IMR-90 (cell line): ENCODE measurements around the gene LRRC26. TPM values are rescaled to one million over a fixed set of nuclear protein-coding genes. Genes with fewer than 3 reads are reported as not detected.

Experiments
- ATAC-seq: fragments of 200-7000 bp; cut with Tn5 transposase; 2 replicates; pipeline ENCODE4 v1.9.1; 2020; ENCODE audit warnings: low read depth, mild to moderate bottlenecking, moderate library complexity
- BruUV-seq: library from RNA; stranded (reverse); fragments of 400-500 nt; replicated peaks from 2 replicates; lab custom pipeline; 2021; lab: Mats Ljungman, UMichigan
- CTCF ChIA-PET: fragments of 300-600 bp; formaldehyde crosslinking; extraction: SDS; loops from one replicate; lab custom pipeline; 2021; ENCODE audit warnings: antibody characterized with exemption; lab: Yijun Ruan, JAX
- POLR2A ChIA-PET: fragments of 300-600 bp; sonication (Branson Sonifier 250); formaldehyde crosslinking; loops from one replicate; lab custom pipeline; 2022; ENCODE audit warnings: antibody characterized with exemption; ENCODE audit not compliant: unreplicated experiment; lab: Charles Lee
- DNase-seq: peaks from one replicate; pipeline ENCODE4 v3.0.0; 2013
- H2AFZ ChIP-seq: replicated peaks from 2 replicates; pipeline ENCODE3; 2013; ENCODE audit warnings: low read length, mild to moderate bottlenecking; ENCODE audit not compliant: poor library complexity
- H2AK5ac ChIP-seq: 2 replicates; pipeline ENCODE4 v1.6.1; 2013; ENCODE audit warnings: low read depth, low read length, inconsistent platforms
- H2AK9ac ChIP-seq: replicated peaks from 2 replicates; pipeline ENCODE3; 2013; ENCODE audit warnings: mild to moderate bottlenecking, low read depth, low read length, moderate library complexity; ENCODE audit not compliant: poor library complexity
- H2BK120ac ChIP-seq: 2 replicates; pipeline ENCODE4 v1.6.1; 2013; ENCODE audit warnings: low read depth, low read length, inconsistent platforms
- H2BK15ac ChIP-seq: 3 replicates; pipeline ENCODE4 v1.6.1; 2013; ENCODE audit warnings: low read depth, low read length, inconsistent platforms
- H2BK20ac ChIP-seq: 2 replicates; pipeline ENCODE4 v1.6.1; 2013; ENCODE audit warnings: low read depth, mild to moderate bottlenecking, inconsistent platforms, low read length, moderate library complexity
- H2BK5ac ChIP-seq: 2 replicates; pipeline ENCODE4 v1.6.1; 2013; ENCODE audit warnings: mild to moderate bottlenecking, low read depth, low read length, inconsistent platforms; ENCODE audit not compliant: poor library complexity, severe bottlenecking
- H3K14ac ChIP-seq: replicated peaks from 2 replicates; pipeline ENCODE4 v1.6.1; 2013; ENCODE audit warnings: low read depth, low read length, inconsistent platforms
- H3K18ac ChIP-seq: 2 replicates; pipeline ENCODE4 v1.6.1; 2013; ENCODE audit warnings: low read depth, low read length, control low read depth
- H3K23ac ChIP-seq: 2 replicates; pipeline ENCODE4 v1.6.1; 2013; ENCODE audit warnings: low read depth, low read length, inconsistent platforms
- H3K27ac ChIP-seq: 2 replicates; pipeline ENCODE4 v1.5.1; 2013; ENCODE audit warnings: mild to moderate bottlenecking, control low read depth, low read length; ENCODE audit not compliant: insufficient read depth
- H3K27me3 ChIP-seq: 2 replicates; pipeline ENCODE4 v1.6.1; 2013; ENCODE audit warnings: low read length; ENCODE audit not compliant: control insufficient read depth, insufficient read depth
- H3K36me3 ChIP-seq: 2 replicates; pipeline ENCODE4 v1.6.1; 2013; ENCODE audit warnings: low read length, mixed read lengths; ENCODE audit not compliant: control insufficient read depth, insufficient read depth
- H3K4ac ChIP-seq: 2 replicates; pipeline ENCODE4 v1.6.1; 2013; ENCODE audit warnings: low read depth, low read length, inconsistent platforms
- H3K4me1 ChIP-seq: 2 replicates; pipeline ENCODE4 v1.6.1; 2013; ENCODE audit warnings: low read length, mixed read lengths; ENCODE audit not compliant: control insufficient read depth, insufficient read depth
- H3K4me2 ChIP-seq: 2 replicates; pipeline ENCODE4 v1.6.1; 2013; ENCODE audit warnings: low read depth, mild to moderate bottlenecking, control low read depth, low read length, moderate library complexity
- H3K4me3 ChIP-seq: 2 replicates; pipeline ENCODE4 v1.5.1; 2013; ENCODE audit warnings: low read depth, mild to moderate bottlenecking, control low read depth, low read length, moderate library complexity; ENCODE audit not compliant: insufficient read depth
- H3K56ac ChIP-seq: 2 replicates; pipeline ENCODE4 v1.6.1; 2013; ENCODE audit warnings: low read length, inconsistent platforms; ENCODE audit not compliant: insufficient read depth; ENCODE audit errors: extremely low read depth
- H3K79me1 ChIP-seq, 2 experiments: 2 replicates each; pipeline ENCODE4 v1.6.1; 2013; ENCODE audit warnings: low read length in 2 of 2, inconsistent platforms in 1 of 2, low read depth in 1 of 2
- H3K9ac ChIP-seq: 2 replicates; pipeline ENCODE4 v1.6.1; 2013; ENCODE audit warnings: low read depth, low read length, control low read depth
- H3K9me1 ChIP-seq: 2 replicates; pipeline ENCODE4 v1.6.1; 2013; ENCODE audit warnings: low read length, inconsistent platforms; ENCODE audit not compliant: insufficient read depth
- H3K9me3 ChIP-seq: 2 replicates; pipeline ENCODE4 v1.6.1; 2013; ENCODE audit warnings: low read length; ENCODE audit not compliant: control insufficient read depth, insufficient read depth
- H4K20me1 ChIP-seq: 2 replicates; pipeline ENCODE4 v1.6.1; 2013; ENCODE audit warnings: low read length, inconsistent platforms; ENCODE audit not compliant: insufficient read depth
- H4K5ac ChIP-seq: 2 replicates; pipeline ENCODE4 v1.6.1; 2013; ENCODE audit warnings: mild to moderate bottlenecking, low read depth, low read length, control low read depth
- H4K8ac ChIP-seq, 2 experiments: 2 replicates each; pipeline ENCODE4 v1.6.1; 2013; ENCODE audit warnings: low read depth in 2 of 2, low read length in 2 of 2, control low read depth in 1 of 2, inconsistent platforms in 1 of 2
- H4K91ac ChIP-seq: 2 replicates; pipeline ENCODE4 v1.6.1; 2013; ENCODE audit warnings: low read depth, low read length, inconsistent platforms; ENCODE audit not compliant: insufficient read depth
- BHLHE40 ChIP-seq: fragments of 150-350 bp; IDR thresholded peaks from 2 replicates; pipeline ENCODE4 v1.6.1; 2016; ENCODE audit warnings: mild to moderate bottlenecking, low read depth, low read length
- CHD1 ChIP-seq: IDR thresholded peaks from 2 replicates; pipeline ENCODE4 v1.6.1; 2012; ENCODE audit warnings: low read depth, low read length, improper control_type of control experiment
- MAFK ChIP-seq: IDR thresholded peaks from 2 replicates; pipeline ENCODE4 v1.6.1; 2012; ENCODE audit warnings: low read depth, low read length, improper control_type of control experiment
- MAZ ChIP-seq: IDR thresholded peaks from 2 replicates; pipeline ENCODE4 v1.6.1; 2012; ENCODE audit warnings: low read depth, mild to moderate bottlenecking, low read length, improper control_type of control experiment, moderate library complexity, borderline replicate concordance
- NFE2L2 ChIP-seq: fragments of 150-350 bp; IDR thresholded peaks from 2 replicates; pipeline ENCODE4 v1.6.1; 2016; ENCODE audit warnings: low read depth, mild to moderate bottlenecking, low read length
- RCOR1 ChIP-seq: IDR thresholded peaks from 2 replicates; pipeline ENCODE4 v1.6.1; 2012; ENCODE audit warnings: mild to moderate bottlenecking, low read length, improper control_type of control experiment; ENCODE audit not compliant: insufficient replicate concordance
- RFX5 ChIP-seq: IDR thresholded peaks from 2 replicates; pipeline ENCODE4 v1.8.0; 2012; ENCODE audit warnings: low read depth, mild to moderate bottlenecking, low read length, moderate library complexity
- WGBS, 2 experiments: methylation state at CpG; one replicate each; pipeline versions ENCODE4 v1.1.5 to v1.1.7; 2013; ENCODE audit warnings: missing lambda C conversion rate in 2 of 2; ENCODE audit not compliant: insufficient read length in 1 of 2; ENCODE audit errors: extremely low coverage in 2 of 2; 5-methylcytosine and 5-hydroxymethylcytosine counted together
- dilution Hi-C: fragments of 300-500 bp; cut with HindIII; formaldehyde crosslinking; loops from one replicate; pipeline ENCODE4 v1.14.3; 2018; ENCODE audit warnings: low sequenced_read_pairs; ENCODE audit not compliant: unreplicated experiment
- in situ Hi-C: fragments of 300-500 bp; cut with MboI; formaldehyde crosslinking; loops from 3 replicates; pipeline ENCODE4 v1.14.3; 2019; ENCODE audit warnings: low sequenced_read_pairs, inconsistent platforms, mixed read lengths
- intact Hi-C: fragments of 100-400 bp; cut with micrococcal nuclease; formaldehyde crosslinking; loops from 2 replicates; pipeline ENCODE4 v1.10.0; 2022
- polyA plus RNA-seq, 3 experiments: library from polyadenylated mRNA; depleted of rRNA; stranded (reverse); fragments of >200 nt; gene quantifications; 2 replicates each; pipeline ENCODE4 v1.2.3, GENCODE V29; 2012; ENCODE audit warnings: low replicate concordance in 1 of 3
- total RNA-seq: library from RNA; depleted of rRNA; stranded (reverse); fragments of >200 nt; gene quantifications from 2 replicates; pipeline ENCODE4 v1.2.3, GENCODE V29; 2012
- TF ChIP-seq, protein P1 (sequence below): conservative IDR thresholded peaks from 2 replicates; pipeline ENCODE4 v1.5.1; 2012; ENCODE audit warnings: mild to moderate bottlenecking, low read depth, low read length, improper control_type of control experiment
- TF ChIP-seq, protein P2 (sequence below): fragments of 150-350 bp; IDR thresholded peaks from 2 replicates; pipeline ENCODE4 v1.6.1; 2017; ENCODE audit warnings: mild to moderate bottlenecking, antibody characterized with exemption, low read length, low read depth
- TF ChIP-seq, protein P3 (sequence below): fragments of 150-350 bp; IDR thresholded peaks from 2 replicates; pipeline ENCODE4 v1.6.1; 2016; ENCODE audit warnings: low read depth, mild to moderate bottlenecking, low read length, moderate library complexity, borderline replicate concordance

LRRC26 gene
- total and polyA plus RNA-seq, 2 of the 4 experiments (the other 2 are of a cell fraction) = not detected

DNA sequence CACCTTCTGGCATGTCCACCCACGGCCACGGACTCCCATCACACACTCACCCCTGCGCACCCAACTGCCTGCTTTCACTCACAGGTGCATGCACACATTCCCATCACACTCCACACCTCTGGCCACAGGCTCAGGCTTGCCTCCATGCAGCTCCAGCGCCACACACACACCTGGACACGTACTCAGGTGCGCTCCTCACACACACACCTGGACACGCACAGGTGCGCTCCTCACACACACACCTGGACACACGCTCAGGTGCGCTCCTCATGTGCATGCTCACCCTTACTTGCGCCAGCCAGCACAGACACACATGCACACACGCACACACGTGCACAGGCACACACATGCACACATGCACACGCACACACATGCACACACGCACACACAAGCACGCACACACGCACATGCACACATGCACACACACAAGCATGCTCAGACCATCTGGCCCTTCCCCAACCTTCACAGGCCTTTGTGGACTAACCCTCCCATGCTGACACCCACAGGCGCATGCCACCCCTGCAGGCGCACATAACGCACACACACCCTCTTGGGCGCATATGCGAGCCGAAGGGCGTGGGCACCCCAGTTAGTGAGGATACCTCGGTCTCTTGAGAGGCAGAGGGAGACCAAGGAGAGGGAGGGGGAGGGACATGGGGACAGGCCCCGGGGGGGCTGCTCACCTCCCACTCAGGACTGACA is 22.6 kb downstream of the LRRC26 start:
- Histone ChIP-seq H3K4me3 (no peak overlapping the region), H3K9ac (no peak overlapping the region), H4K8ac (no peak overlapping the region), H3K14ac (no peak overlapping the region), H2AK5ac (no peak overlapping the region), H3K36me3 (no peaks in the 10 kb centered on the region), H3K9me3 (no peaks in the 10 kb centered on the region), H3K4ac (no peak overlapping the region), H2BK120ac (no peak overlapping the region), H2BK15ac (no peak overlapping the region), H3K4me1 (no peaks in the 10 kb centered on the region), H4K20me1 (no peaks in the 10 kb centered on the region), H4K91ac (no peak overlapping the region), H3K9me1 (0 out of 2 replicates have a peak, but pooled peaks cover 4% of the 10 kb centered on the region), H3K4me2 (no peak overlapping the region), H2AK9ac (no peak overlapping the region), H3K18ac (no peak overlapping the region), H2BK20ac (no peak overlapping the region), H3K23ac (no peak overlapping the region), H4K5ac (no peak overlapping the region), H2BK5ac (no peak overlapping the region), H3K56ac (no peak overlapping the region), H2AFZ (no peak overlapping the region), H3K27ac (no peak overlapping the region), H3K79me1 (no peaks in the 10 kb centered on the region), H3K27me3 (peaks cover 19% of the 10 kb centered on the region)
- intact Hi-C loops (no loop called here), in situ Hi-C loops (no loop called here), dilution Hi-C loops (no loop called here)
- BruUV-seq = no TSS peak
- DNase-seq (no peak), ATAC-seq (no peak)
- WGBS, 2 experiments = 82% methylated on average over 14 of the region's 26 CpGs; no CpG with 5 or more reads in 1 of the 2 experiments
- CTCF ChIA-PET = no interaction called here
- POLR2A ChIA-PET = no interaction called here
- TF ChIP-seq MAZ (no peak), RCOR1 (no peak), NFE2L2 (no peak), RFX5 (no peak), CHD1 (no peak), MAFK (no peak), BHLHE40 (no peak)
- TF ChIP-seq, protein P1, sequence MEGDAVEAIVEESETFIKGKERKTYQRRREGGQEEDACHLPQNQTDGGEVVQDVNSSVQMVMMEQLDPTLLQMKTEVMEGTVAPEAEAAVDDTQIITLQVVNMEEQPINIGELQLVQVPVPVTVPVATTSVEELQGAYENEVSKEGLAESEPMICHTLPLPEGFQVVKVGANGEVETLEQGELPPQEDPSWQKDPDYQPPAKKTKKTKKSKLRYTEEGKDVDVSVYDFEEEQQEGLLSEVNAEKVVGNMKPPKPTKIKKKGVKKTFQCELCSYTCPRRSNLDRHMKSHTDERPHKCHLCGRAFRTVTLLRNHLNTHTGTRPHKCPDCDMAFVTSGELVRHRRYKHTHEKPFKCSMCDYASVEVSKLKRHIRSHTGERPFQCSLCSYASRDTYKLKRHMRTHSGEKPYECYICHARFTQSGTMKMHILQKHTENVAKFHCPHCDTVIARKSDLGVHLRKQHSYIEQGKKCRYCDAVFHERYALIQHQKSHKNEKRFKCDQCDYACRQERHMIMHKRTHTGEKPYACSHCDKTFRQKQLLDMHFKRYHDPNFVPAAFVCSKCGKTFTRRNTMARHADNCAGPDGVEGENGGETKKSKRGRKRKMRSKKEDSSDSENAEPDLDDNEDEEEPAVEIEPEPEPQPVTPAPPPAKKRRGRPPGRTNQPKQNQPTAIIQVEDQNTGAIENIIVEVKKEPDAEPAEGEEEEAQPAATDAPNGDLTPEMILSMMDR = no peak
- TF ChIP-seq, protein P2, sequence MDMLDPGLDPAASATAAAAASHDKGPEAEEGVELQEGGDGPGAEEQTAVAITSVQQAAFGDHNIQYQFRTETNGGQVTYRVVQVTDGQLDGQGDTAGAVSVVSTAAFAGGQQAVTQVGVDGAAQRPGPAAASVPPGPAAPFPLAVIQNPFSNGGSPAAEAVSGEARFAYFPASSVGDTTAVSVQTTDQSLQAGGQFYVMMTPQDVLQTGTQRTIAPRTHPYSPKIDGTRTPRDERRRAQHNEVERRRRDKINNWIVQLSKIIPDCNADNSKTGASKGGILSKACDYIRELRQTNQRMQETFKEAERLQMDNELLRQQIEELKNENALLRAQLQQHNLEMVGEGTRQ = no peak
- TF ChIP-seq, protein P3, sequence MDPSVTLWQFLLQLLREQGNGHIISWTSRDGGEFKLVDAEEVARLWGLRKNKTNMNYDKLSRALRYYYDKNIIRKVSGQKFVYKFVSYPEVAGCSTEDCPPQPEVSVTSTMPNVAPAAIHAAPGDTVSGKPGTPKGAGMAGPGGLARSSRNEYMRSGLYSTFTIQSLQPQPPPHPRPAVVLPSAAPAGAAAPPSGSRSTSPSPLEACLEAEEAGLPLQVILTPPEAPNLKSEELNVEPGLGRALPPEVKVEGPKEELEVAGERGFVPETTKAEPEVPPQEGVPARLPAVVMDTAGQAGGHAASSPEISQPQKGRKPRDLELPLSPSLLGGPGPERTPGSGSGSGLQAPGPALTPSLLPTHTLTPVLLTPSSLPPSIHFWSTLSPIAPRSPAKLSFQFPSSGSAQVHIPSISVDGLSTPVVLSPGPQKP = no peak
